HEK293 (cell line): ENCODE results near the gene WNT7B.
A peak's percentile ranks its signal among the peaks of the same experiment; 100 is the strongest.

Source experiments
- CTCF ChIA-PET: fragments of 350-600 bp; formaldehyde crosslinking; extraction: SDS; loops from one replicate; lab custom pipeline; 2021; ENCODE audit warnings: antibody characterized with exemption; lab: Yijun Ruan, JAX
- POLR2A ChIA-PET: fragments of 300-600 bp; formaldehyde crosslinking; extraction: SDS; loops from one replicate; lab custom pipeline; 2020; ENCODE audit warnings: antibody characterized with exemption, inconsistent platforms; lab: Yijun Ruan, JAX
- H3K27ac ChIP-seq: fragments of 200-500 bp; sonication (Bioruptor generic); 2 replicates; pipeline ENCODE4 v1.5.1; 2014; ENCODE audit warnings: low read depth, low read length, control low read depth, inconsistent platforms; ENCODE audit errors: extremely low read depth
- H3K36me3 ChIP-seq, 2 experiments: fragments of 200-500 bp in 1 of 2; sonication (Bioruptor generic) in 1 of 2; 1 replicate in 1 of 2; 2 replicates in 1 of 2; pipeline ENCODE4 v1.5.1; 2014 to 2017; ENCODE audit warnings: inconsistent platforms in 2 of 2, low read length in 2 of 2; ENCODE audit not compliant: control insufficient read depth in 2 of 2, insufficient read depth in 1 of 2
- H3K4me1 ChIP-seq: fragments of 200-500 bp; sonication (Bioruptor generic); 2 replicates; pipeline ENCODE4 v1.5.1; 2014; ENCODE audit warnings: mild to moderate bottlenecking, low read length, inconsistent platforms; ENCODE audit not compliant: control insufficient read depth, insufficient read depth
- H3K4me3 ChIP-seq: 2 replicates; pipeline ENCODE4 v1.5.1; 2011; ENCODE audit warnings: low read depth, mild to moderate bottlenecking, control low read depth, low read length, moderate library complexity
- H3K9me3 ChIP-seq: fragments of 200-500 bp; sonication (Bioruptor generic); 2 replicates; pipeline ENCODE4 v1.5.1; 2014; ENCODE audit warnings: low read depth, low read length, inconsistent platforms; ENCODE audit not compliant: control insufficient read depth, insufficient read depth
- BCL11B ChIP-seq: fragments of 450-650 bp; formaldehyde crosslinking; IDR thresholded peaks from 2 replicates; pipeline ENCODE4 v1.5.1; 2016; ENCODE audit warnings: low read depth, missing biosample characterization, missing genetic modification characterization
- GLIS2 ChIP-seq: fragments of 450-650 bp; formaldehyde crosslinking; IDR thresholded peaks from 2 replicates; pipeline ENCODE4 v1.5.1; 2016; ENCODE audit warnings: missing biosample characterization, missing genetic modification characterization
- KLF1 ChIP-seq: fragments of 450-650 bp; formaldehyde crosslinking; IDR thresholded peaks from 2 replicates; pipeline ENCODE4 v1.5.1; 2016; ENCODE audit warnings: missing biosample characterization, missing genetic modification characterization
- KLF10 ChIP-seq: fragments of 450-650 bp; IDR thresholded peaks from 2 replicates; pipeline ENCODE4 v1.5.1; 2018; ENCODE audit warnings: missing biosample characterization, mild to moderate bottlenecking, missing genetic modification characterization
- MEIS1 ChIP-seq: sonication (generic); formaldehyde crosslinking; IDR thresholded peaks from 2 replicates; pipeline ENCODE4 v1.8.1; 2022; ENCODE audit warnings: missing genetic modification reagents, mild to moderate bottlenecking, borderline replicate concordance
- MZF1 ChIP-seq: fragments of 450-650 bp; formaldehyde crosslinking; IDR thresholded peaks from 2 replicates; pipeline ENCODE4 v1.5.1; 2017; ENCODE audit warnings: missing biosample characterization, missing genetic modification characterization, borderline replicate concordance
- RBAK ChIP-seq: fragments of 450-650 bp; formaldehyde crosslinking; IDR thresholded peaks from 2 replicates; pipeline ENCODE4 v1.5.1; 2016; ENCODE audit warnings: missing biosample characterization, missing genetic modification characterization
- REST ChIP-seq: fragments of 450-650 bp; formaldehyde crosslinking; IDR thresholded peaks from 2 replicates; pipeline ENCODE4 v1.5.1; 2016; ENCODE audit warnings: missing biosample characterization, missing genetic modification characterization
- SCRT1 ChIP-seq: fragments of 450-650 bp; formaldehyde crosslinking; IDR thresholded peaks from 2 replicates; pipeline ENCODE4 v1.5.1; 2016; ENCODE audit warnings: missing biosample characterization, missing genetic modification characterization, borderline replicate concordance
- SETDB1 ChIP-seq: IDR thresholded peaks from one replicate; pipeline ENCODE4 v1.6.1; 2017; ENCODE audit warnings: mild to moderate bottlenecking, low read length, moderate library complexity, mixed read lengths; ENCODE audit not compliant: insufficient read length
- ZBTB1 ChIP-seq: fragments of 450-650 bp; formaldehyde crosslinking; IDR thresholded peaks from 2 replicates; pipeline ENCODE4 v1.5.1; 2016; ENCODE audit warnings: missing biosample characterization, missing genetic modification characterization
- ZBTB20 ChIP-seq: fragments of 450-650 bp; formaldehyde crosslinking; IDR thresholded peaks from 2 replicates; pipeline ENCODE4 v1.5.1; 2016; ENCODE audit warnings: missing biosample characterization, missing genetic modification characterization
- ZBTB6 ChIP-seq: fragments of 450-650 bp; formaldehyde crosslinking; IDR thresholded peaks from 2 replicates; pipeline ENCODE4 v1.5.1; 2017; ENCODE audit warnings: missing biosample characterization, missing genetic modification characterization
- ZBTB8A ChIP-seq: fragments of 450-650 bp; formaldehyde crosslinking; IDR thresholded peaks from 2 replicates; pipeline ENCODE4 v1.5.1; 2016; ENCODE audit warnings: missing biosample characterization, missing genetic modification characterization
- ZNF10 ChIP-seq: fragments of 450-650 bp; formaldehyde crosslinking; IDR thresholded peaks from 2 replicates; pipeline ENCODE4 v1.5.1; 2017; ENCODE audit warnings: missing biosample characterization, missing genetic modification characterization
- ZNF138 ChIP-seq: fragments of 450-650 bp; formaldehyde crosslinking; IDR thresholded peaks from 2 replicates; pipeline ENCODE4 v1.5.1; 2016; ENCODE audit warnings: missing biosample characterization, missing genetic modification characterization, borderline replicate concordance
- ZNF155 ChIP-seq: fragments of 450-650 bp; formaldehyde crosslinking; IDR thresholded peaks from 2 replicates; pipeline ENCODE4 v1.5.1; 2016; ENCODE audit warnings: missing biosample characterization, missing genetic modification characterization
- ZNF174 ChIP-seq: fragments of 450-650 bp; formaldehyde crosslinking; IDR thresholded peaks from 2 replicates; pipeline ENCODE4 v1.5.0; 2017; ENCODE audit warnings: missing biosample characterization, mild to moderate bottlenecking, missing genetic modification characterization
- ZNF184 ChIP-seq: fragments of 450-650 bp; IDR thresholded peaks from 2 replicates; pipeline ENCODE4 v1.5.1; 2018; ENCODE audit warnings: missing biosample characterization, mild to moderate bottlenecking, missing genetic modification characterization
- ZNF214 ChIP-seq: fragments of 450-650 bp; formaldehyde crosslinking; IDR thresholded peaks from 2 replicates; pipeline ENCODE4 v1.5.1; 2017; ENCODE audit warnings: missing biosample characterization, mild to moderate bottlenecking, missing genetic modification characterization, borderline replicate concordance
- ZNF24 ChIP-seq: fragments of 450-650 bp; formaldehyde crosslinking; IDR thresholded peaks from 2 replicates; pipeline ENCODE4 v1.5.1; 2016; ENCODE audit warnings: missing biosample characterization, missing genetic modification characterization
- ZNF362 ChIP-seq: fragments of 450-650 bp; formaldehyde crosslinking; IDR thresholded peaks from 2 replicates; pipeline ENCODE4 v1.5.1; 2016; ENCODE audit warnings: missing biosample characterization, missing genetic modification characterization
- ZNF404 ChIP-seq: fragments of 450-650 bp; formaldehyde crosslinking; IDR thresholded peaks from 2 replicates; pipeline ENCODE4 v1.5.1; 2017; ENCODE audit warnings: missing biosample characterization, missing genetic modification characterization
- ZNF416 ChIP-seq: fragments of 450-650 bp; formaldehyde crosslinking; IDR thresholded peaks from 2 replicates; pipeline ENCODE4 v1.5.1; 2016; ENCODE audit warnings: missing biosample characterization, missing genetic modification characterization
- ZNF518A ChIP-seq: fragments of 450-650 bp; formaldehyde crosslinking; conservative IDR thresholded peaks from 2 replicates; pipeline ENCODE4 v1.5.1; 2016; ENCODE audit warnings: low read depth, missing biosample characterization, missing genetic modification characterization
- ZNF544 ChIP-seq: fragments of 450-650 bp; formaldehyde crosslinking; IDR thresholded peaks from 2 replicates; pipeline ENCODE4 v1.5.0; 2017; ENCODE audit warnings: missing biosample characterization, missing genetic modification characterization
- ZNF555 ChIP-seq: fragments of 450-650 bp; formaldehyde crosslinking; conservative IDR thresholded peaks from 2 replicates; pipeline ENCODE4 v1.5.1; 2017; ENCODE audit warnings: missing biosample characterization, mild to moderate bottlenecking, missing genetic modification characterization, inconsistent platforms
- ZNF623 ChIP-seq: fragments of 450-650 bp; formaldehyde crosslinking; IDR thresholded peaks from 2 replicates; pipeline ENCODE4 v1.5.1; 2016; ENCODE audit warnings: missing biosample characterization, missing genetic modification characterization
- ZNF768 ChIP-seq: fragments of 450-650 bp; formaldehyde crosslinking; IDR thresholded peaks from 2 replicates; pipeline ENCODE4 v1.5.1; 2018; ENCODE audit warnings: missing biosample characterization, mild to moderate bottlenecking, missing genetic modification characterization
- ZSCAN23 ChIP-seq: fragments of 450-650 bp; formaldehyde crosslinking; IDR thresholded peaks from 2 replicates; pipeline ENCODE4 v1.5.1; 2016; ENCODE audit warnings: missing biosample characterization, missing genetic modification characterization

The WNT7B gene

GRCh38 chr22:46009730-46010129 lies 32.8 kb upstream of the WNT7B start:
- H3K27ac ChIP-seq, result no peak overlapping the region
- CTCF ChIA-PET, result interaction anchor here (5.4 to 5.8 kb wide), 3 partner anchors 14 to 106 kb away, joined by 99 to 173 read pairs (median 101); no protein-coding TSS in a partner anchor
- POLR2A ChIA-PET, result no interaction called here
- no peaks in the 10 kb centered on the region for H3K9me3 ChIP-seq
- peaks cover under 1% of the 10 kb centered on the region; the same call in 1 of the 2 replicates for H3K4me1 ChIP-seq
- H3K4me3 ChIP-seq, result no peak overlapping the region
- H3K36me3 ChIP-seq, result no peaks in the 10 kb centered on the region
- TF ChIP-seq ZNF138 (tag by site-specific recombination), result no peak
- no peak for TF ChIP-seq ZNF623 (tag by site-specific recombination)
- TF ChIP-seq MZF1 (tag by site-specific recombination), result no peak
- no peak for TF ChIP-seq ZBTB6 (tag by site-specific recombination)
- TF ChIP-seq ZNF174, result no peak
- TF ChIP-seq SETDB1, result peak; percentile 68
- peak; percentile 16; the same call in 1 of the 2 replicates for TF ChIP-seq ZNF184 (tag by site-specific recombination)
- no peak for TF ChIP-seq ZNF214 (tag by site-specific recombination)
- TF ChIP-seq ZBTB1, result no peak
- TF ChIP-seq ZSCAN23 (tag by site-specific recombination), result no peak
- TF ChIP-seq ZNF768 (tag by site-specific recombination), result no peak
- 0 out of 2 replicates have a peak, but pooled peaks have one; percentile 15 for TF ChIP-seq ZBTB8A
- no peak for TF ChIP-seq MEIS1 (CRISPR knock-in tag)
- TF ChIP-seq GLIS2 (tag by site-specific recombination), result no peak
- TF ChIP-seq ZNF155 (tag by site-specific recombination), result no peak
- no peak for TF ChIP-seq ZNF24 (tag by site-specific recombination)
- TF ChIP-seq ZNF416, result no peak
- TF ChIP-seq REST, result no peak
- TF ChIP-seq KLF1 (tag by site-specific recombination), result no peak
- TF ChIP-seq ZNF10, result no peak
- peak; percentile 43; the same call in 1 of the 2 replicates for TF ChIP-seq SCRT1 (tag by site-specific recombination)
- no peak for TF ChIP-seq KLF10 (tag by site-specific recombination)
- TF ChIP-seq ZNF362 (tag by site-specific recombination), result no peak
- TF ChIP-seq BCL11B (tag by site-specific recombination), result no peak
- TF ChIP-seq ZBTB20, result no peak
- no peak for TF ChIP-seq ZNF555 (tag by site-specific recombination)
- 0 out of 2 replicates have a peak, but pooled peaks have one; percentile 13 for TF ChIP-seq ZNF518A (tag by site-specific recombination)
- no peak for TF ChIP-seq ZNF404
- TF ChIP-seq ZNF544 (tag by site-specific recombination), result no peak
- peak; percentile 86; the same call in 1 of the 2 replicates for TF ChIP-seq RBAK (tag by site-specific recombination)
